Endometrial microvascular endothelial cells (primary cell): ENCODE data around the gene MAN2A1. TPM values are rescaled to one million over a fixed set of nuclear protein-coding genes. Genes with fewer than 3 reads are reported as not detected.

Experiments
- in situ Hi-C: cut with HindIII; loops from 2 replicates; pipeline ENCODE4 v1.10.0; 2017; ENCODE audit warnings: low sequenced_read_pairs, low pct_unique_long_range_greater_than_20kb; ENCODE audit errors: inconsistent ontology term
- total RNA-seq: library from RNA; depleted of rRNA; stranded (reverse); fragments of >200 nt; gene quantifications from one replicate; pipeline ENCODE4 v1.2.3, GENCODE V29; 2015; ENCODE audit errors: inconsistent ontology term

MAN2A1 gene
- total RNA-seq, 1 donor from 2014 or later, result 89.2 TPM

DNA sequence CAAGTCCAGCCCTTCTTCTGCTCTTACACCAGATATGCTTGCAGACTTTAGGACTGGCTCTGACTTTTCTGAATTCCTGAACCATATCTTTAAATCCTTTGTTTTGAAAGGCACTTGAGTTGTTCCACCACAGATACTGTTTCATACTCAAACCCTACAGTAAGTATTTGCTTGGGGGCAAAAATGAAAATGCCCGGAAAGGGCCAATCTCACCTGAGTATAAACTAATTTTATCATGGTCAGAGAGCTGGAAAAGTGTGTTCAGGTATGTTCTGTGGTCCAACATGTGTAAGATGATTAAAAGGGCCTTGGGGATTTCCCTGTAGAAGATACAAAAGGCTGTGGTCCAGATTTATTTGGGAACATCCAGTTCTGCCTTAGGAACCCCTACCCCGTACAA lies 225.2 kb downstream of the MAN2A1 start:
- in situ Hi-C loops, result no loop called here

- in situ Hi-C loops, result no loop called here
These were observed 226.9 kb downstream of the MAN2A1 start for GRCh38 chr5:109916481-109917153.
